RKO (cell line): ENCODE results near the gene FCHO1.
A peak's percentile ranks its signal among the peaks of the same experiment; 100 is the strongest.

Experiments used
- DNase-seq: peaks from one replicate; pipeline ENCODE4 v3.0.0-alpha.2; 2016; ENCODE audit warnings: low spot score

The FCHO1 gene

GRCh38 chr19:17751103-17751911 is at the start of gene FCHO1:
Gene FCHO1, plus strand, starts transcription at chr19:17751477. Its CDS starts 3,688 bp downstream, at chr19:17755165.
- DNase-seq = no peak

GRCh38 chr19:17703824-17704463 is 47.3 kb upstream of the FCHO1 start:
- no peak for DNase-seq

- peak; percentile 52 for DNase-seq
Measured at GRCh38 chr19:17706750-17707181, 44.5 kb upstream of the FCHO1 start.

GRCh38 chr19:17711851-17712250 is 39.4 kb upstream of the FCHO1 start:
- DNase-seq = no peak

- DNase-seq = peak; percentile 25
Measured at GRCh38 chr19:17716309-17716929, 34.9 kb upstream of the FCHO1 start.

- DNase-seq = peak; percentile 33
Measured at GRCh38 chr19:17718550-17718946, 32.7 kb upstream of the FCHO1 start.

- DNase-seq = peak; percentile 73
Measured at GRCh38 chr19:17718947-17719711, 32.1 kb upstream of the FCHO1 start, which contains the start of gene MAP1S. Gene MAP1S, plus strand, starts transcription at chr19:17719480. Its CDS starts 23 bp downstream, at chr19:17719503.

- peak; percentile 14 for DNase-seq
Measured at GRCh38 chr19:17719730-17720400, 31.4 kb upstream of the FCHO1 start.

- DNase-seq = peak; percentile 5
Measured at GRCh38 chr19:17720440-17720839, 30.8 kb upstream of the FCHO1 start.

GRCh38 chr19:17721111-17721628 is 30.1 kb upstream of the FCHO1 start:
- no peak for DNase-seq

GRCh38 chr19:17721821-17722220 is 29.5 kb upstream of the FCHO1 start:
- DNase-seq = peak; percentile 65

GRCh38 chr19:17722655-17723240 is 28.5 kb upstream of the FCHO1 start:
- no peak for DNase-seq

- DNase-seq = no peak
Measured at GRCh38 chr19:17724655-17725054, 26.6 kb upstream of the FCHO1 start.

GRCh38 chr19:17725422-17726078 is 25.7 kb upstream of the FCHO1 start:
- no peak for DNase-seq

- DNase-seq = no peak
Measured at GRCh38 chr19:17726136-17726741, 25.0 kb upstream of the FCHO1 start.

- no peak for DNase-seq
Measured at GRCh38 chr19:17726964-17727773, 24.1 kb upstream of the FCHO1 start.

GRCh38 chr19:17727843-17728242 is 23.4 kb upstream of the FCHO1 start:
- no peak for DNase-seq

GRCh38 chr19:17733127-17733526 is 18.1 kb upstream of the FCHO1 start:
- no peak for DNase-seq

- no peak for DNase-seq
Measured at GRCh38 chr19:17734146-17734545, 17.1 kb upstream of the FCHO1 start.
